Endothelial cell (in vitro differentiated cells): Measurements from ENCODE around the gene PSTPIP1. TPM values are rescaled to one million over a fixed set of nuclear protein-coding genes. Genes with fewer than 3 reads are reported as not detected.

ENCODE experiments used
- DNase-seq: peaks from one replicate; pipeline ENCODE4 v3.0.0; 2021; ENCODE audit warnings: low spot score
- H3K27ac Mint-ChIP-seq: one replicate; pipeline ENCODE4 v1.8.0; 2021; ENCODE audit warnings: mixed read lengths, inconsistent platforms; ENCODE audit not compliant: unreplicated experiment
- H3K27me3 Mint-ChIP-seq: one replicate; pipeline ENCODE4 v1.8.0; 2021; ENCODE audit warnings: mild to moderate bottlenecking, moderate library complexity, mixed read lengths, inconsistent platforms; ENCODE audit not compliant: unreplicated experiment
- H3K36me3 Mint-ChIP-seq: one replicate; pipeline ENCODE4 v1.8.0; 2021; ENCODE audit warnings: mild to moderate bottlenecking, low read depth, mixed read lengths, inconsistent platforms; ENCODE audit not compliant: unreplicated experiment
- H3K4me1 Mint-ChIP-seq: one replicate; pipeline ENCODE4 v1.8.0; 2021; ENCODE audit warnings: mild to moderate bottlenecking, mixed read lengths, inconsistent platforms; ENCODE audit not compliant: unreplicated experiment
- H3K4me3 Mint-ChIP-seq: one replicate; pipeline ENCODE4 v1.8.0; 2021; ENCODE audit warnings: mild to moderate bottlenecking, mixed read lengths, inconsistent platforms; ENCODE audit not compliant: unreplicated experiment
- H3K9me3 Mint-ChIP-seq: one replicate; pipeline ENCODE4 v1.8.0; 2021; ENCODE audit warnings: mixed read lengths, inconsistent platforms; ENCODE audit not compliant: unreplicated experiment
- CTCF ChIP-seq: fragments of 200-600 bp; sonication (generic); IDR thresholded peaks from one replicate; pipeline ENCODE4 v1.5.0; 2021; ENCODE audit warnings: antibody characterized with exemption; ENCODE audit not compliant: unreplicated experiment
- total RNA-seq: library from RNA; stranded (reverse); fragmentation: NEBNext Ultra II Directional; extraction: Animal tissue kit (Norgen Biotek cat#: 25700); gene quantifications from one replicate; pipeline ENCODE4 v1.2.1, GENCODE V29; 2021; ENCODE audit not compliant: unreplicated experiment

PSTPIP1 gene
- total RNA-seq, 1 donor from 2014 or later = not detected

DNA sequence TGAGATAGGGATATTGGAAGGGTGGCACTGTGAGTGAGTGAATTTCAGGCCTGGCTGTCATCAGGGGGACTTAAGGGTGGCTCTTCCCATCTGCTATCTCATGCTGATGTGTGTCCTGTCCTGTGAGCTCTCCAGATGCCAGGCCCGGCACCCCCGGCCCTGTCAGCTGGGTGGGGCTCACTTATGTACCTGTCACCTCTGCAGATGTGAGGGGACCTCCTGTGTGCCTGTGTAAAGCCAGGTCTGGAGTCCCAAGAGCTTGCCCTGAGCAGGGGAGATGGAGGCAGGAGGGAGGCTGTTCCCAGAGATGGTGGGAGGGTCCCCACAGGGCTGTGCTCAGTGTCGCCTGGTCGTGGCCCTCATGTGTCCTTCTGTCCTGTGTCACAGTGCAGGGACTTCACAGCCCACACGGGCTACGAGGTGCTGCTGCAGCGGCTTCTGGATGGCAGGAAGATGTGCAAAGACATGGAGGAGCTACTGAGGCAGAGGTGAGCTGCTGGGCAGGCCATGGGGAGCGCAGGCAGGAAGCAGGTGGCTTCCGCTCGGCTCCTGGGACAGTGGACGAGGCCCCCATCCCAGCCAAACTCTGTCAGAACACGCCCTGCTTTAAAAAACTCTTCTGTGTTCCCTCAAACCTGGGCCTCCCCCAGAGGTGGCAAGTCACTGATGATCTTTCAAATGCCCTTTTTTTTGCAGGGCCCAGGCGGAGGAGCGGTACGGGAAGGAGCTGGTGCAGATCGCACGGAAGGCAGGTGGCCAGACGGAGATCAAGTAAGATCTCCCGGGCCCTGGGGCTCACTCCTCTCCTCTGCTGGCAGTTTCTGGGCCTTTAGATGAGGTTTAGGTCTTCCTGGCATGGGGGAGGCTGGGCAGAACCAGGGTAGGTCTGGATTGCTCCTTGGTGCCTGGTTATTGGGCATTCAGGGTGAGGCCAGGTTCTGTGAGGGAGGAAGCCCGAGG lies 23.1 kb downstream of the PSTPIP1 start:
- Mint-ChIP-seq H3K9me3 (no peaks in the 10 kb centered on the region), H3K36me3 (no peaks in the 10 kb centered on the region), H3K4me3 (no peak overlapping the region), H3K27me3 (peaks cover 6% of the 10 kb centered on the region), H3K27ac (no peak overlapping the region), H3K4me1 (peaks cover 11% of the 10 kb centered on the region)
- DNase-seq = no peak
- no peak for TF ChIP-seq CTCF

DNA sequence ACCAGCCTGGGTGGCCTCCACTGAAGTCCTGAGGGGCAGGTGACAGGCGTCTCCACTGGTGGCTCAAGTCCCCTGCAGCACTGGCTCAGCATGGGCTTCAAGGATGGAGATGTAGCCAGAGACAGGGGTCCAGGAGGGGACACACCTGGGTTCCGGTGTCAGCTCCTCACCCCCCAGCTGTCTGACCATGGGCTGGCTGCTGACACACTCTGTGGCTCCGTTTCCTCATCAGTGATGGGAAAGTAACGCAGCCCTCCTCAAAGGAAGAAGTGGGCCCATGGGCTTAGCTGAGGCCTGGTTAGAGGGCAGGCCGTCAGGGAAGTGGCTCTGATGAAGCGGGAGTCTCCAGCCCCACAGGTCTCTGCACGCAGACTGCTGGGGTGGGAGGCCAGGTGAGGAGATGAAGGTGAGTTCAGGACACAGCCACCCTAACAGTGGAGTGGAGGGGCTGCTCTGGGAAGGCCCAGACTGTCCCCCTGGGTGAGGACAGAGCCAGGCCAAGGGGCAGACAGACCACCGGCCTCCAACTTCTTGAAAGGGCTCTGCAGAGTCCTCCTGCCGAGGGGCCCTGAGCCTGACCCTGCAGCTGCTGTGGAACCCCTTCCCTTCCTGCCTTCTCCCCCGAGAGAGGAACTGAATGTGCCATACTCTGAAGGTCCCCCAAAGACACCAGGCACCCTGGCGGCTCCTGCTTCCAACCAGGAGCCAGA lies 24.0 kb downstream of the PSTPIP1 start:
- H3K4me3 Mint-ChIP-seq = no peak overlapping the region
- H3K4me1 Mint-ChIP-seq = peaks cover 11% of the 10 kb centered on the region
- TF ChIP-seq CTCF = no peak
- H3K9me3 Mint-ChIP-seq = no peaks in the 10 kb centered on the region
- no peak overlapping the region for H3K27ac Mint-ChIP-seq
- H3K27me3 Mint-ChIP-seq = peaks cover 4% of the 10 kb centered on the region
- H3K36me3 Mint-ChIP-seq = no peaks in the 10 kb centered on the region
- DNase-seq = no peak

DNA sequence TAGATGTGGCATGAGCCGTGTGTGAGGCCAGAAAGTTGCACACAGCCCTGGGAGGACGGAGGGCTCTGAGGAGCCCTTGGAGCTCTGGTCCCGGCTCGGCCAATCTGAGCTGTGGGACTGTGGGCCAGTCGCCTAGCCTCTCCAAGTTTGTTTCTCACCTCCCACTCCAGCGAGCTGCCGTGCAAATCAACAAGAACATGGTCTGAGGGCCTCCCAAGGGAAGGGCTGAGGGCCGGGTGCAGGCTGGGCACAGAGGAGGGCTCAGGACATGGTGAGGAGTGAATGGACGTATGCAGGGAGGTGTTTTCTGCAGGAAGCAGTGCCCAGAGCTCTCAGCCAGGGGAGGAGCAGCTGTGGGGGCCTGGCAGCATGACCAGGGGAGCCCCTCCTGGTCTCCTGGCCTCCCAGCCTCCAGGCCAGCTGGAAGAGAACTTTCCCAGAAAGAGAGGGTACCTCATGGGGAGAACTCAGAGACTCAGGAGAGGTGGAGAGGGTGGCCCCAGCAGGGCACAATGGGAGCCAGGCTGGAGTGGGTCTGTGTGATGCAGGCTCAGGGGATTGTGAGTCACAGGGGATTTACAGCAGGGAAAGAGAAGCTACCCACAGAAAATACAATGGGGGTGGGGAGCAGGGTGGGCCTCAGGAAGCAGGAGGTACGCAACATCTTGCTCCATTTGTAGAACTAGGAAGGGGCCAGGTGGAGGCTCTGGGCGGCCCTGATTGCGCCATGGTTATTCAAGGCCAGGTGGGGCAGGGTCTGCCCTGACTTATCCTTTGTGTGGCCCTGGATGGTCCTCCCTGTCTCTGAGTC lies 24.8 kb downstream of the PSTPIP1 start:
- H3K27ac Mint-ChIP-seq = no peak overlapping the region
- no peak for TF ChIP-seq CTCF
- peaks cover 11% of the 10 kb centered on the region for H3K4me1 Mint-ChIP-seq
- DNase-seq = no peak
- no peaks in the 10 kb centered on the region for H3K9me3 Mint-ChIP-seq
- H3K36me3 Mint-ChIP-seq = no peaks in the 10 kb centered on the region
- H3K4me3 Mint-ChIP-seq = no peak overlapping the region
- peaks cover 4% of the 10 kb centered on the region for H3K27me3 Mint-ChIP-seq

DNA sequence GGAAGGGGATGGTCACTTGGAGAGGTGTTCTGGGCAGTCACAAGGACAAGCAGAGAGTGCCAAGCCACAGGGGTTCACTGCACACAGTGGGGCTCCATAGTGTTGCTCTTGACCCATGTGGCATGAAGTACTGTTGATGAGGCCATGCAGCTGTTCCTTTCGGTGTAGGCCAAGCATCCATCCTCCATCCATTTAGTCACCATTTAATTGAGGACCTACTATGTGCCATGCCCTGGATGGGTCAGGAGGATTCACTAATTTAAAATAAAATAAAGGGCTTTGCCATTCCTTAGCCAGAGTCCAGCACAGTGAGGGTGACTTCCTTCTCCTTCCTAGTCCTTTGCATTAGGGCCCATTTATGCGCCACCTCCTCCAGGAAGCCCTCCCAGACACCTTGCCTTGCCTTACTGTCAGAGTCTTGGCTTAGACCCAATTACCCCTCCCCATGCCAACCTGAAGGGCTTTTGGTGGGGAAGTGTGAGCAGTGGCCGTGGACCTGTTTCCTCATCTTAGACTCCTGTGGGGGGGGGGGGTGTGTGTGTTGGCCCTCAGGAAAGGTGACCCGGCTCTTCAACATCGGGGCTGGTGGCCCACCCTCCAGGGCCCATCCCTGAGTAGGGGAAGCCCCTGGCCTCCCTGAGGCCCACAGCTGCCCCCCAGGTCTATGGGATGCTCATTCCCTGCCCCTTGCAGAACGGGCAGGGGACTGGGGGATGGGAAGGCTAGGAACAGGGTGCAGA lies 25.6 kb downstream of the PSTPIP1 start:
- no peak overlapping the region for H3K4me3 Mint-ChIP-seq
- H3K27me3 Mint-ChIP-seq = peaks cover 4% of the 10 kb centered on the region
- no peaks in the 10 kb centered on the region for H3K9me3 Mint-ChIP-seq
- H3K4me1 Mint-ChIP-seq = peaks cover 8% of the 10 kb centered on the region
- TF ChIP-seq CTCF = no peak
- DNase-seq = no peak
- no peaks in the 10 kb centered on the region for H3K36me3 Mint-ChIP-seq
- H3K27ac Mint-ChIP-seq = no peak overlapping the region
